COLO668 (cell line): ENCODE results near the gene RETN.

ENCODE experiments used
- DNase-seq: peaks from one replicate; lab custom pipeline; 2025; ENCODE audit not compliant: unreplicated experiment; lab: John Stamatoyannopoulos, UW

Gene RETN

GRCh38 chr19:7657131-7657751 is 11.6 kb upstream of the RETN start:
- DNase-seq = no peak

GRCh38 chr19:7658219-7658686 is 10.6 kb upstream of the RETN start:
- DNase-seq = no peak

GRCh38 chr19:7661744-7662538 is 6.9 kb upstream of the RETN start:
- no peak for DNase-seq

GRCh38 chr19:7662657-7663056 is 6.2 kb upstream of the RETN start:
- DNase-seq = no peak

- DNase-seq = no peak
These were observed 5.1 kb upstream of the RETN start for GRCh38 chr19:7663706-7664105.

GRCh38 chr19:7665076-7665475 is 3.8 kb upstream of the RETN start:
- no peak for DNase-seq

- DNase-seq = no peak
These were observed 792 bp downstream of the RETN start for GRCh38 chr19:7669641-7670040.

- DNase-seq = no peak
These were observed 1.4 kb downstream of the RETN start for GRCh38 chr19:7670150-7670783.

GRCh38 chr19:7670790-7671189 is 1.9 kb downstream of the RETN start:
- DNase-seq = no peak

- no peak for DNase-seq
These were observed 3.7 kb downstream of the RETN start for GRCh38 chr19:7672522-7672921.

GRCh38 chr19:7674010-7675005 is 5.5 kb downstream of the RETN start:
- DNase-seq = peak; percentile 25

GRCh38 chr19:7676376-7676775 is 7.5 kb downstream of the RETN start:
- no peak for DNase-seq

GRCh38 chr19:7676854-7677253 is 8.0 kb downstream of the RETN start, which contains the start of gene MCEMP1:
MCEMP1 (plus strand) TSS chr19:7677090; CDS start chr19:7677121, 31 bp downstream.
- DNase-seq = no peak

- DNase-seq = no peak
These were observed 8.9 kb downstream of the RETN start for GRCh38 chr19:7677669-7678311.

- DNase-seq = peak; percentile 50
These were observed 10.3 kb downstream of the RETN start for GRCh38 chr19:7678971-7679751.

GRCh38 chr19:7679771-7680605 is 11.1 kb downstream of the RETN start:
- no peak for DNase-seq

GRCh38 chr19:7680606-7681339 is 11.9 kb downstream of the RETN start, which contains the start of gene TRAPPC5:
TRAPPC5 (plus strand) TSS chr19:7680833; CDS start chr19:7682254, 1,421 bp downstream.
- peak; percentile 90 for DNase-seq
